ENCODE results near the gene MAML2. TPM values are rescaled to one million over a fixed set of nuclear protein-coding genes. Genes with fewer than 3 reads are reported as not detected.

Gene MAML2
- total and polyA plus RNA-seq, 4 donors, result 0.56 to 2.1 (median 1.4) TPM

GRCh38 chr11:96389720-96390487 is 46.9 kb upstream of the MAML2 start, which contains the start of the genes CCDC82 and JRKL:
Gene CCDC82 (minus strand): TSS chr11:96389912. CDS start chr11:96384747, 5,165 bp downstream.
Gene JRKL (plus strand): TSS chr11:96390013. CDS start chr11:96390650, 637 bp downstream.
- Histone ChIP-seq H3K4me1 (ENCODE audit: control insufficient read depth in 4 of 4, insufficient read depth in 4 of 4, low read length in 3 of 4) (peaks cover 0 to 13% (median 11%) of the 10 kb centered on the region in 4 donors), H3K4me3 (ENCODE audit: low read depth in 1 of 3, low read length in 3 of 3) (peak within 1 kb of the TSS; percentile 68 to 98 (median 82)), H3K9me3 (ENCODE audit: control insufficient read depth in 4 of 4, low read length in 3 of 4) (no peaks in the 10 kb centered on the region), H3K27ac (ENCODE audit: low read depth in 1 of 2, low read length in 2 of 2) (peak within 1 kb of the TSS; percentile 87 to 94), H3K36me3 (ENCODE audit: control insufficient read depth in 4 of 4, insufficient read depth in 3 of 4, low read depth in 1 of 4, low read length in 3 of 4) (peaks cover 0 to 2% (median 0%) of the 10 kb centered on the region in 4 donors), H3K9ac (ENCODE audit: low read depth in 1 of 2, low read length in 2 of 2) (peak within 1 kb of the TSS; percentile 64 to 88), H3K27me3 (ENCODE audit: control insufficient read depth in 4 of 4, insufficient read depth in 4 of 4, low read length in 3 of 4) (no peaks in the 10 kb centered on the region)
- WGBS, result 1% methylated on average over 53 of the region's 53 CpGs
- DNase-seq (ENCODE audit: low spot score), result peak; percentile 99
- TF ChIP-seq, protein P1, sequence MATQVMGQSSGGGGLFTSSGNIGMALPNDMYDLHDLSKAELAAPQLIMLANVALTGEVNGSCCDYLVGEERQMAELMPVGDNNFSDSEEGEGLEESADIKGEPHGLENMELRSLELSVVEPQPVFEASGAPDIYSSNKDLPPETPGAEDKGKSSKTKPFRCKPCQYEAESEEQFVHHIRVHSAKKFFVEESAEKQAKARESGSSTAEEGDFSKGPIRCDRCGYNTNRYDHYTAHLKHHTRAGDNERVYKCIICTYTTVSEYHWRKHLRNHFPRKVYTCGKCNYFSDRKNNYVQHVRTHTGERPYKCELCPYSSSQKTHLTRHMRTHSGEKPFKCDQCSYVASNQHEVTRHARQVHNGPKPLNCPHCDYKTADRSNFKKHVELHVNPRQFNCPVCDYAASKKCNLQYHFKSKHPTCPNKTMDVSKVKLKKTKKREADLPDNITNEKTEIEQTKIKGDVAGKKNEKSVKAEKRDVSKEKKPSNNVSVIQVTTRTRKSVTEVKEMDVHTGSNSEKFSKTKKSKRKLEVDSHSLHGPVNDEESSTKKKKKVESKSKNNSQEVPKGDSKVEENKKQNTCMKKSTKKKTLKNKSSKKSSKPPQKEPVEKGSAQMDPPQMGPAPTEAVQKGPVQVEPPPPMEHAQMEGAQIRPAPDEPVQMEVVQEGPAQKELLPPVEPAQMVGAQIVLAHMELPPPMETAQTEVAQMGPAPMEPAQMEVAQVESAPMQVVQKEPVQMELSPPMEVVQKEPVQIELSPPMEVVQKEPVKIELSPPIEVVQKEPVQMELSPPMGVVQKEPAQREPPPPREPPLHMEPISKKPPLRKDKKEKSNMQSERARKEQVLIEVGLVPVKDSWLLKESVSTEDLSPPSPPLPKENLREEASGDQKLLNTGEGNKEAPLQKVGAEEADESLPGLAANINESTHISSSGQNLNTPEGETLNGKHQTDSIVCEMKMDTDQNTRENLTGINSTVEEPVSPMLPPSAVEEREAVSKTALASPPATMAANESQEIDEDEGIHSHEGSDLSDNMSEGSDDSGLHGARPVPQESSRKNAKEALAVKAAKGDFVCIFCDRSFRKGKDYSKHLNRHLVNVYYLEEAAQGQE (IDR thresholded peaks at IDR 0.05), result peak; percentile 80
- TF ChIP-seq YY1 (IDR thresholded peaks at IDR 0.05), result peak; percentile 79
- TF ChIP-seq EGR1 (IDR thresholded peaks at IDR 0.05; ENCODE audit: low read depth in 2 of 2), result peak in 1 of 2 donors; percentile 66
- TF ChIP-seq, protein P2, sequence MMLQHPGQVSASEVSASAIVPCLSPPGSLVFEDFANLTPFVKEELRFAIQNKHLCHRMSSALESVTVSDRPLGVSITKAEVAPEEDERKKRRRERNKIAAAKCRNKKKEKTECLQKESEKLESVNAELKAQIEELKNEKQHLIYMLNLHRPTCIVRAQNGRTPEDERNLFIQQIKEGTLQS (IDR thresholded peaks at IDR 0.05), result no peak
- peak; percentile 69 to 94 for TF ChIP-seq GABPA (IDR thresholded peaks at IDR 0.05 in 1 of 2, conservative IDR thresholded peaks at IDR 0.05 in 1 of 2)
- TF ChIP-seq, protein P3, sequence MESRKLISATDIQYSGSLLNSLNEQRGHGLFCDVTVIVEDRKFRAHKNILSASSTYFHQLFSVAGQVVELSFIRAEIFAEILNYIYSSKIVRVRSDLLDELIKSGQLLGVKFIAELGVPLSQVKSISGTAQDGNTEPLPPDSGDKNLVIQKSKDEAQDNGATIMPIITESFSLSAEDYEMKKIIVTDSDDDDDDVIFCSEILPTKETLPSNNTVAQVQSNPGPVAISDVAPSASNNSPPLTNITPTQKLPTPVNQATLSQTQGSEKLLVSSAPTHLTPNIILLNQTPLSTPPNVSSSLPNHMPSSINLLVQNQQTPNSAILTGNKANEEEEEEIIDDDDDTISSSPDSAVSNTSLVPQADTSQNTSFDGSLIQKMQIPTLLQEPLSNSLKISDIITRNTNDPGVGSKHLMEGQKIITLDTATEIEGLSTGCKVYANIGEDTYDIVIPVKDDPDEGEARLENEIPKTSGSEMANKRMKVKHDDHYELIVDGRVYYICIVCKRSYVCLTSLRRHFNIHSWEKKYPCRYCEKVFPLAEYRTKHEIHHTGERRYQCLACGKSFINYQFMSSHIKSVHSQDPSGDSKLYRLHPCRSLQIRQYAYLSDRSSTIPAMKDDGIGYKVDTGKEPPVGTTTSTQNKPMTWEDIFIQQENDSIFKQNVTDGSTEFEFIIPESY (IDR thresholded peaks at IDR 0.05), result peak; percentile 46
- peak; percentile 32 for TF ChIP-seq TAF1 (conservative IDR thresholded peaks at IDR 0.05)
- peak; percentile 29 to 30 for TF ChIP-seq HNF4A (conservative IDR thresholded peaks at IDR 0.05)
- no peak for TF ChIP-seq FOXA1 (IDR thresholded peaks at IDR 0.05)
- no peak for TF ChIP-seq FOXA2 (IDR thresholded peaks at IDR 0.05)
- TF ChIP-seq, protein P4, sequence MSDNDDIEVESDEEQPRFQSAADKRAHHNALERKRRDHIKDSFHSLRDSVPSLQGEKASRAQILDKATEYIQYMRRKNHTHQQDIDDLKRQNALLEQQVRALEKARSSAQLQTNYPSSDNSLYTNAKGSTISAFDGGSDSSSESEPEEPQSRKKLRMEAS (IDR thresholded peaks at IDR 0.05), result peak; percentile 62
- TF ChIP-seq JUND (IDR thresholded peaks at IDR 0.05), result peak in 1 of 2 donors; percentile 20
- TF ChIP-seq, protein P5, sequence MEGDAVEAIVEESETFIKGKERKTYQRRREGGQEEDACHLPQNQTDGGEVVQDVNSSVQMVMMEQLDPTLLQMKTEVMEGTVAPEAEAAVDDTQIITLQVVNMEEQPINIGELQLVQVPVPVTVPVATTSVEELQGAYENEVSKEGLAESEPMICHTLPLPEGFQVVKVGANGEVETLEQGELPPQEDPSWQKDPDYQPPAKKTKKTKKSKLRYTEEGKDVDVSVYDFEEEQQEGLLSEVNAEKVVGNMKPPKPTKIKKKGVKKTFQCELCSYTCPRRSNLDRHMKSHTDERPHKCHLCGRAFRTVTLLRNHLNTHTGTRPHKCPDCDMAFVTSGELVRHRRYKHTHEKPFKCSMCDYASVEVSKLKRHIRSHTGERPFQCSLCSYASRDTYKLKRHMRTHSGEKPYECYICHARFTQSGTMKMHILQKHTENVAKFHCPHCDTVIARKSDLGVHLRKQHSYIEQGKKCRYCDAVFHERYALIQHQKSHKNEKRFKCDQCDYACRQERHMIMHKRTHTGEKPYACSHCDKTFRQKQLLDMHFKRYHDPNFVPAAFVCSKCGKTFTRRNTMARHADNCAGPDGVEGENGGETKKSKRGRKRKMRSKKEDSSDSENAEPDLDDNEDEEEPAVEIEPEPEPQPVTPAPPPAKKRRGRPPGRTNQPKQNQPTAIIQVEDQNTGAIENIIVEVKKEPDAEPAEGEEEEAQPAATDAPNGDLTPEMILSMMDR (IDR thresholded peaks at IDR 0.05; ENCODE audit: low read depth, low read length, missing input control), result no peak
- TF ChIP-seq RXRA (IDR thresholded peaks at IDR 0.05), result peak in 1 of 2 donors; percentile 42
- no peak for TF ChIP-seq HNF4G (IDR thresholded peaks at IDR 0.05)
- no peak for TF ChIP-seq NR2F2 (IDR thresholded peaks at IDR 0.05)
- peak in 1 of 2 donors; percentile 39 for TF ChIP-seq RAD21 (IDR thresholded peaks at IDR 0.05)
- peak; percentile 72 for TF ChIP-seq SP1 (IDR thresholded peaks at IDR 0.05)

Data from liver (tissue), 9 donors.